Endothelial cell (in vitro differentiated cells): ENCODE results near the gene P2RY12. TPM values are rescaled to one million over a fixed set of nuclear protein-coding genes. Genes with fewer than 3 reads are reported as not detected.

Experiments
- DNase-seq: peaks from one replicate; pipeline ENCODE4 v3.0.0; 2021; ENCODE audit warnings: low spot score
- H3K27ac Mint-ChIP-seq: one replicate; pipeline ENCODE4 v1.8.0; 2021; ENCODE audit warnings: mixed read lengths, inconsistent platforms; ENCODE audit not compliant: unreplicated experiment
- H3K27me3 Mint-ChIP-seq: one replicate; pipeline ENCODE4 v1.8.0; 2021; ENCODE audit warnings: mild to moderate bottlenecking, moderate library complexity, mixed read lengths, inconsistent platforms; ENCODE audit not compliant: unreplicated experiment
- H3K36me3 Mint-ChIP-seq: one replicate; pipeline ENCODE4 v1.8.0; 2021; ENCODE audit warnings: mild to moderate bottlenecking, low read depth, mixed read lengths, inconsistent platforms; ENCODE audit not compliant: unreplicated experiment
- H3K4me1 Mint-ChIP-seq: one replicate; pipeline ENCODE4 v1.8.0; 2021; ENCODE audit warnings: mild to moderate bottlenecking, mixed read lengths, inconsistent platforms; ENCODE audit not compliant: unreplicated experiment
- H3K4me3 Mint-ChIP-seq: one replicate; pipeline ENCODE4 v1.8.0; 2021; ENCODE audit warnings: mild to moderate bottlenecking, mixed read lengths, inconsistent platforms; ENCODE audit not compliant: unreplicated experiment
- H3K9me3 Mint-ChIP-seq: one replicate; pipeline ENCODE4 v1.8.0; 2021; ENCODE audit warnings: mixed read lengths, inconsistent platforms; ENCODE audit not compliant: unreplicated experiment
- total RNA-seq: library from RNA; stranded (reverse); fragmentation: NEBNext Ultra II Directional; extraction: Animal tissue kit (Norgen Biotek cat#: 25700); gene quantifications from one replicate; pipeline ENCODE4 v1.2.1, GENCODE V29; 2021; ENCODE audit not compliant: unreplicated experiment
- TF ChIP-seq, protein P1 (sequence below): fragments of 200-600 bp; sonication (generic); IDR thresholded peaks from one replicate; pipeline ENCODE4 v1.5.0; 2021; ENCODE audit warnings: antibody characterized with exemption; ENCODE audit not compliant: unreplicated experiment

The P2RY12 gene
- total RNA-seq, 1 donor from 2014 or later: not detected

DNA sequence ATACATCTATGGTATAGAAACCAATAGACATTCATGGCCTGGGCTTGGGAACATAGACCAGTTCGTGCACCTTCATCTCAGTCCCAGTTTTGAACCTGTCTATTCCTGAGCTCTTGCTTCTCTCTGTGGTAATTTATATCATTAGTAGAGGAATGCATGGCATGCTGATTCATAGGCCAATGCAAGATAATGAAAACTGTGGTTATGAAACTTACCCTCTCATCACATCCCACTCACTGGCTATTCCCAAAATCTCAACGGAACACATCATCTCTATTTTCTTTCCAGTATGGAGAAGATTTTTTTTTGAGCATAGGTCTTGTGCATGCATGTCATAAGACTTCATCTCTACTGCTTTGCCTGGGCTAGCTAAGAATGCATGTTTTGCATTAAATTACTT is 18.7 kb upstream of the P2RY12 start:
- no peaks in the 10 kb centered on the region for H3K27me3 Mint-ChIP-seq
- DNase-seq: no peak
- H3K4me1 Mint-ChIP-seq: no peaks in the 10 kb centered on the region
- H3K36me3 Mint-ChIP-seq: no peaks in the 10 kb centered on the region
- H3K9me3 Mint-ChIP-seq: no peaks in the 10 kb centered on the region
- no peak overlapping the region for H3K4me3 Mint-ChIP-seq
- TF ChIP-seq, protein P1, sequence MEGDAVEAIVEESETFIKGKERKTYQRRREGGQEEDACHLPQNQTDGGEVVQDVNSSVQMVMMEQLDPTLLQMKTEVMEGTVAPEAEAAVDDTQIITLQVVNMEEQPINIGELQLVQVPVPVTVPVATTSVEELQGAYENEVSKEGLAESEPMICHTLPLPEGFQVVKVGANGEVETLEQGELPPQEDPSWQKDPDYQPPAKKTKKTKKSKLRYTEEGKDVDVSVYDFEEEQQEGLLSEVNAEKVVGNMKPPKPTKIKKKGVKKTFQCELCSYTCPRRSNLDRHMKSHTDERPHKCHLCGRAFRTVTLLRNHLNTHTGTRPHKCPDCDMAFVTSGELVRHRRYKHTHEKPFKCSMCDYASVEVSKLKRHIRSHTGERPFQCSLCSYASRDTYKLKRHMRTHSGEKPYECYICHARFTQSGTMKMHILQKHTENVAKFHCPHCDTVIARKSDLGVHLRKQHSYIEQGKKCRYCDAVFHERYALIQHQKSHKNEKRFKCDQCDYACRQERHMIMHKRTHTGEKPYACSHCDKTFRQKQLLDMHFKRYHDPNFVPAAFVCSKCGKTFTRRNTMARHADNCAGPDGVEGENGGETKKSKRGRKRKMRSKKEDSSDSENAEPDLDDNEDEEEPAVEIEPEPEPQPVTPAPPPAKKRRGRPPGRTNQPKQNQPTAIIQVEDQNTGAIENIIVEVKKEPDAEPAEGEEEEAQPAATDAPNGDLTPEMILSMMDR: no peak
- H3K27ac Mint-ChIP-seq: no peak overlapping the region

DNA sequence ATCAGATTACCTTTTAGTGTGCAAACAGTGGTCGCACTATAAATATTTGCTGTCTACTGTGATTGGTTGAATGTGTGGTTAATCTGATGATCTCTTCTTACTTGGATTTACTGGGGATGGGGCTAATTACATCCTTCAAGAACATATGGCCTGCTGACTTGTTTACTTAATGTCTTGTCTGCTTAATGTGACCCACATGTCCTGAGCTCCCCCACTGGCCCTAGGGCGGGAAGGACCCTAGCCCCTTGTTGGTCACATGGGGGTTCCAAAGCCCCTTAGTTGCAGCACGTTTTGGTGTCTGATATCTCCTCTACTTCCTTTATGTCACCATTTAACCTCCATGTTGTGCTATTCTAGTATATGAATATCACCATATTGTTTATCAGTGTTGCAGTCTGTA is 17.8 kb upstream of the P2RY12 start:
- TF ChIP-seq, protein P1: no peak
- H3K4me1 Mint-ChIP-seq: no peaks in the 10 kb centered on the region
- DNase-seq: no peak

GRCh38 chr3:151400341-151400740 is 15.8 kb upstream of the P2RY12 start:
- Mint-ChIP-seq H3K27ac (no peak overlapping the region), H3K4me3 (no peak overlapping the region), H3K9me3 (no peaks in the 10 kb centered on the region), H3K27me3 (no peaks in the 10 kb centered on the region), H3K36me3 (no peaks in the 10 kb centered on the region), H3K4me1 (no peaks in the 10 kb centered on the region)
- TF ChIP-seq, protein P1: no peak
- no peak for DNase-seq

More for the DNA sequence above, 17.8 kb upstream of the P2RY12 start:
- H3K27me3 Mint-ChIP-seq: no peaks in the 10 kb centered on the region
- H3K4me3 Mint-ChIP-seq: no peak overlapping the region
- no peak overlapping the region for H3K27ac Mint-ChIP-seq
- H3K36me3 Mint-ChIP-seq: no peaks in the 10 kb centered on the region
- H3K9me3 Mint-ChIP-seq: no peaks in the 10 kb centered on the region

DNA sequence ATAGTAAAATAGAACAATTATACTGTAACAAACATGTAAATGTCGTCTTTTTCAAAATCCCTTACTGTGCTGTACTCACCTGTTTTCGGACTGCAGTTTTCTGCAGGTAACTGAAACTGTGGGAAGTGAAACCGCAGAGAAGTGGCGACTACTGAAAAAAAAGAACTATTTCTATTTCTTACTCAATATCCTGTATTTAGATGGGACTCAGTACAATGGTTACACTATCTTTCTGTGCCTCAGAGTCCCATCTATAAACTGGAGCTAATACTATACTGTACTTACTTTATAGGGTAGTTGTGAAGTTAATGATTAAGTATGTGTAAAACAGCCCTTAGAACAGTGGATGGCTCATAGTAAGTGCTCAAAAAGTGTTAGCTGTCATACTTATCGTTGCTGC is 14.3 kb upstream of the P2RY12 start:
- H3K4me1 Mint-ChIP-seq: no peaks in the 10 kb centered on the region
- DNase-seq: no peak
- no peaks in the 10 kb centered on the region for H3K27me3 Mint-ChIP-seq
- H3K9me3 Mint-ChIP-seq: no peaks in the 10 kb centered on the region
- H3K27ac Mint-ChIP-seq: peak overlapping the region; percentile 30
- H3K36me3 Mint-ChIP-seq: no peaks in the 10 kb centered on the region
- H3K4me3 Mint-ChIP-seq: no peak overlapping the region
- TF ChIP-seq, protein P1: no peak

GRCh38 chr3:151395806-151396205 is 11.3 kb upstream of the P2RY12 start:
- no peak for DNase-seq
- Mint-ChIP-seq H3K27me3 (no peaks in the 10 kb centered on the region), H3K36me3 (no peaks in the 10 kb centered on the region), H3K27ac (no peak overlapping the region), H3K4me1 (peaks cover 8% of the 10 kb centered on the region), H3K4me3 (no peak overlapping the region), H3K9me3 (no peaks in the 10 kb centered on the region)
- TF ChIP-seq, protein P1: no peak
